Common myeloid progenitor, CD34-positive (primary cell): Measurements from ENCODE around the gene KCNIP3. TPM values are rescaled to one million over a fixed set of nuclear protein-coding genes. Genes with fewer than 3 reads are reported as not detected.

ENCODE experiments used
- CTCF ChIA-PET: fragments of 350-600 bp; sonication (Branson Sonifier 250); formaldehyde crosslinking; loops from one replicate; lab custom pipeline; 2021; ENCODE audit warnings: antibody characterized with exemption; lab: Charles Lee
- POLR2A ChIA-PET: fragments of 350-600 bp; sonication (Branson Sonifier 250); formaldehyde crosslinking; loops from one replicate; lab custom pipeline; 2021; ENCODE audit warnings: antibody characterized with exemption; lab: Charles Lee
- DNase-seq, 3 donors: peaks; one replicate each; pipeline versions ENCODE4 v3.0.0 to v3.0.0-alpha.2; 2013
- H3K27ac ChIP-seq, 2 experiments: 1 replicate in 1 of 2; 2 replicates in 1 of 2; pipeline ENCODE4 v1.7.0; 2013; ENCODE audit warnings: inconsistent platforms in 2 of 2, low read length in 2 of 2, mild to moderate bottlenecking in 2 of 2, low read depth in 1 of 2, moderate library complexity in 1 of 2; ENCODE audit not compliant: severe bottlenecking in 2 of 2, insufficient read depth in 1 of 2, poor library complexity in 1 of 2
- H3K27me3 ChIP-seq, 5 experiments: replicated peaks in 2 of 5; 1 replicate in 3 of 5; 2 replicates in 2 of 5; pipeline versions ENCODE4 v1.6.1 to v1.7.0; 2013; ENCODE audit warnings: low read length in 4 of 5, mild to moderate bottlenecking in 2 of 5, moderate library complexity in 2 of 5, inconsistent platforms in 1 of 5; ENCODE audit not compliant: insufficient read depth in 5 of 5, control insufficient read depth in 4 of 5
- H3K36me3 ChIP-seq, 4 experiments: 1 replicate in 2 of 4; 2 replicates in 2 of 4; pipeline versions ENCODE4 v1.6.1 to v1.7.0; 2013; ENCODE audit warnings: low read length in 3 of 4, control low read depth in 1 of 4, mild to moderate bottlenecking in 1 of 4; ENCODE audit not compliant: control insufficient read depth in 4 of 4, insufficient read depth in 4 of 4
- H3K4me1 ChIP-seq, 4 experiments: 1 replicate in 3 of 4; 2 replicates in 1 of 4; pipeline versions ENCODE4 v1.6.1 to v1.7.1; 2013; ENCODE audit warnings: low read length in 3 of 4, mild to moderate bottlenecking in 3 of 4, control low read depth in 1 of 4, inconsistent platforms in 1 of 4, moderate library complexity in 1 of 4; ENCODE audit not compliant: control insufficient read depth in 4 of 4, insufficient read depth in 4 of 4; ENCODE audit errors: control extremely low read depth in 1 of 4
- H3K4me3 ChIP-seq, 7 experiments: 1 replicate in 4 of 7; 2 replicates in 3 of 7; pipeline versions ENCODE4 v1.5.1 to v1.7.0; 2013; ENCODE audit warnings: mild to moderate bottlenecking in 7 of 7, low read length in 6 of 7, moderate library complexity in 6 of 7, inconsistent platforms in 2 of 7, low read depth in 2 of 7, control low read depth in 1 of 7; ENCODE audit not compliant: insufficient read depth in 4 of 7, control insufficient read depth in 1 of 7; ENCODE audit errors: extremely low read depth in 1 of 7
- H3K9me3 ChIP-seq, 5 experiments: 1 replicate in 4 of 5; 2 replicates in 1 of 5; pipeline versions ENCODE4 v1.6.1 to v1.7.1; 2013; ENCODE audit warnings: low read length in 4 of 5, mild to moderate bottlenecking in 2 of 5, inconsistent platforms in 1 of 5, low read depth in 1 of 5, moderate library complexity in 1 of 5; ENCODE audit not compliant: control insufficient read depth in 4 of 5, insufficient read depth in 2 of 5; ENCODE audit errors: control extremely low read depth in 1 of 5
- WGBS: methylation state at CpG from one replicate; pipeline ENCODE4 v1.1.5; 2013; ENCODE audit not compliant: insufficient coverage; 5-methylcytosine and 5-hydroxymethylcytosine counted together
- polyA plus RNA-seq: library from polyadenylated mRNA; unstranded; fragments of 120-200 nt; gene quantifications from one replicate; pipeline ENCODE4 v1.2.1, GENCODE V29; 2013

The KCNIP3 gene
- polyA plus RNA-seq, result 3.2 TPM

- no peak within 1 kb of the TSS for H3K27ac ChIP-seq
These were observed at the start of gene KCNIP3 for GRCh38 chr2:95296880-95297487. Gene KCNIP3, plus strand, starts transcription at chr2:95297347. Its CDS starts 92 bp downstream, at chr2:95297439.

GRCh38 chr2:95258271-95258670 is 38.9 kb upstream of the KCNIP3 start:
- Histone ChIP-seq H3K27me3 (peaks cover 0 to 2% (median 0%) of the 10 kb centered on the region in 5 experiments), H3K27ac (no peak overlapping the region), H3K4me1 (peaks cover 0 to 6% (median 0%) of the 10 kb centered on the region in 4 experiments), H3K9me3 (peaks cover 0 to 11% (median 0%) of the 10 kb centered on the region in 5 experiments), H3K36me3 (no peaks in the 10 kb centered on the region), H3K4me3 (no peak overlapping the region)
- WGBS, result 100% methylated on average over 2 of the region's 2 CpGs
- POLR2A ChIA-PET, result no interaction called here
- CTCF ChIA-PET, result no interaction called here
- no peak for DNase-seq

More at GRCh38 chr2:95296880-95297487, at the start of gene KCNIP3:
- Histone ChIP-seq H3K4me3 (peak within 1 kb of the TSS in 5 of 7 experiments; percentile 32 to 70 (median 50)), H3K36me3 (no peaks in the 10 kb centered on the region), H3K9me3 (peaks cover 0 to 3% (median 0%) of the 10 kb centered on the region in 5 experiments), H3K4me1 (peaks cover 0 to 28% (median 18%) of the 10 kb centered on the region in 4 experiments), H3K27me3 (peaks cover 0 to 5% (median 0%) of the 10 kb centered on the region in 5 experiments)
- peak in 2 of 3 donors; percentile 31 to 54 for DNase-seq
- CTCF ChIA-PET, result no interaction called here
- 7% methylated on average over 8 of the region's 13 CpGs for WGBS
- POLR2A ChIA-PET, result no interaction called here

GRCh38 chr2:95260028-95261023 is 36.8 kb upstream of the KCNIP3 start:
- DNase-seq, result no peak
- WGBS, result 99% methylated on average over 8 of the region's 8 CpGs
- Histone ChIP-seq H3K4me1 (peaks cover 0 to 6% (median 0%) of the 10 kb centered on the region in 4 experiments), H3K27me3 (peaks cover 0 to 2% (median 0%) of the 10 kb centered on the region in 5 experiments), H3K9me3 (peaks cover 0 to 11% (median 0%) of the 10 kb centered on the region in 5 experiments), H3K4me3 (no peak overlapping the region), H3K27ac (no peak overlapping the region), H3K36me3 (no peaks in the 10 kb centered on the region)
- ChIA-PET CTCF (no interaction called here), POLR2A (no interaction called here)

GRCh38 chr2:95261602-95262001 is 35.5 kb upstream of the KCNIP3 start:
- H3K27me3 ChIP-seq, result peaks cover 0 to 2% (median 0%) of the 10 kb centered on the region in 5 experiments
- ChIA-PET POLR2A (no interaction called here), CTCF (no interaction called here)

GRCh38 chr2:95262896-95263542 is 34.1 kb upstream of the KCNIP3 start:
- no peak overlapping the region for H3K4me3 ChIP-seq
- DNase-seq, result no peak
- peaks cover 0 to 6% (median 0%) of the 10 kb centered on the region in 4 experiments for H3K4me1 ChIP-seq
- no peaks in the 10 kb centered on the region for H3K36me3 ChIP-seq
- 90% methylated on average over 1 of the region's 2 CpGs for WGBS
- H3K27me3 ChIP-seq, result peaks cover 0 to 2% (median 0%) of the 10 kb centered on the region in 5 experiments
- H3K9me3 ChIP-seq, result peaks cover 0 to 6% (median 0%) of the 10 kb centered on the region in 5 experiments
- no peak overlapping the region for H3K27ac ChIP-seq
- ChIA-PET CTCF (no interaction called here), POLR2A (no interaction called here)

More at GRCh38 chr2:95261602-95262001, 35.5 kb upstream of the KCNIP3 start:
- Histone ChIP-seq H3K9me3 (peaks cover 0 to 11% (median 0%) of the 10 kb centered on the region in 5 experiments), H3K27ac (no peak overlapping the region), H3K4me1 (peaks cover 0 to 6% (median 0%) of the 10 kb centered on the region in 4 experiments), H3K4me3 (no peak overlapping the region), H3K36me3 (no peaks in the 10 kb centered on the region)
- WGBS, result 47% methylated on average over 3 of the region's 6 CpGs
- DNase-seq, result peak in 2 of 3 donors; percentile 14 to 19

- no peaks in the 10 kb centered on the region for H3K36me3 ChIP-seq
- WGBS, result 93% methylated on average over 6 of the region's 6 CpGs
These were observed 32.5 kb upstream of the KCNIP3 start for GRCh38 chr2:95264624-95265023.

More at GRCh38 chr2:95264624-95265023, 32.5 kb upstream of the KCNIP3 start:
- peaks cover 0 to 6% (median 0%) of the 10 kb centered on the region in 4 experiments for H3K4me1 ChIP-seq
- no peaks in the 10 kb centered on the region for H3K9me3 ChIP-seq
- ChIA-PET POLR2A (no interaction called here), CTCF (interaction anchor here (0.5 kb wide), 1 partner anchor 536 kb away, joined by 3 read pairs; no protein-coding TSS in a partner anchor)
- no peak overlapping the region for H3K27ac ChIP-seq
- H3K4me3 ChIP-seq, result no peak overlapping the region
- peaks cover 0 to 2% (median 0%) of the 10 kb centered on the region in 5 experiments for H3K27me3 ChIP-seq
- DNase-seq, result no peak
